SK-N-SH (cell line): Measurements from ENCODE around the gene SLC34A3.

Experiments
- CTCF ChIP-seq: fragments of 200-600 bp; sonication (generic); IDR thresholded peaks from 2 replicates; pipeline ENCODE4 v1.6.1; 2017; ENCODE audit warnings: antibody characterized with exemption, mild to moderate bottlenecking, moderate library complexity
- EP300 ChIP-seq, 2 experiments: IDR thresholded peaks; 2 replicates each; pipeline versions ENCODE4 v1.4.0 to v1.6.1; 2012; ENCODE audit warnings: borderline replicate concordance in 1 of 2, low read depth in 1 of 2, low read length in 1 of 2
- EZH2phosphoT487 ChIP-seq: fragments of 200-600 bp; sonication (generic); IDR thresholded peaks from 2 replicates; pipeline ENCODE4 v1.6.1; 2017; ENCODE audit warnings: low read depth, mixed run types, mild to moderate bottlenecking, antibody characterized with exemption, moderate library complexity, borderline replicate concordance
- IRF3 ChIP-seq: fragments of 150-350 bp; IDR thresholded peaks from 2 replicates; pipeline ENCODE4 v1.6.1; 2016; ENCODE audit warnings: mild to moderate bottlenecking, low read depth, low read length
- MAX ChIP-seq: IDR thresholded peaks from 2 replicates; pipeline ENCODE4 v1.4.0; 2012; ENCODE audit warnings: low read depth
- NFIC ChIP-seq: IDR thresholded peaks from 2 replicates; pipeline ENCODE4 v1.4.0; 2012; ENCODE audit warnings: borderline replicate concordance
- TCF12 ChIP-seq: IDR thresholded peaks from 2 replicates; pipeline ENCODE4 v1.4.0; 2012

- TF ChIP-seq MAX (no peak), NFIC (no peak), CTCF (no peak), TCF12 (no peak), EP300 (IDR thresholded peaks at IDR 0.05; ENCODE audit: borderline replicate concordance in 1 of 2, low read depth in 1 of 2, low read length in 1 of 2) (no peak), IRF3 (no peak), EZH2phosphoT487 (no peak)
These were observed 42.6 kb upstream of the SLC34A3 start for GRCh38 chr9:137188086-137188489.
